Measurements from ENCODE around the gene CHST2. TPM values are rescaled to one million over a fixed set of nuclear protein-coding genes. Genes with fewer than 3 reads are reported as not detected.

Gene CHST2
- total and polyA plus RNA-seq, 2 donors (not counting 3 experiments of a cell fraction or from before 2014, with no cell fraction given), result 4.3 to 6.5 TPM

- Histone ChIP-seq H3K4me3 (replicated peaks in 1 of 3; ENCODE audit: insufficient read depth in 1 of 3, low read depth in 1 of 3, low read length in 3 of 3) (no peak overlapping the region), H3K4me2 (ENCODE audit: insufficient read depth, low read length) (no peak overlapping the region), H3K27me3 (ENCODE audit: control insufficient read depth in 2 of 2, insufficient read depth in 2 of 2, low read length in 2 of 2) (no peaks in the 10 kb centered on the region), H3K9me1 (replicated peaks; ENCODE audit: control insufficient read depth, extremely low read depth, insufficient read depth, low read length) (no peaks in the 10 kb centered on the region), H3K4me1 (ENCODE audit: control insufficient read depth, extremely low read depth, insufficient read depth, low read length) (peaks cover 3% of the 10 kb centered on the region), H3K9ac (replicated peaks; ENCODE audit: extremely low read depth, insufficient read depth, low read length) (no peak overlapping the region), H4K20me1 (replicated peaks; ENCODE audit: control insufficient read depth, extremely low read depth, insufficient read depth, low read length) (no peaks in the 10 kb centered on the region), H3K9me3 (replicated peaks; ENCODE audit: control insufficient read depth, insufficient read depth, low read length) (no peaks in the 10 kb centered on the region), H3K27ac (ENCODE audit: insufficient read depth, low read depth, low read length) (no peak overlapping the region), H3K36me3 (ENCODE audit: control insufficient read depth in 2 of 2, extremely low read depth in 1 of 2, insufficient read depth in 2 of 2, low read length in 2 of 2) (no peaks in the 10 kb centered on the region), H2AFZ (ENCODE audit: low read depth, low read length) (no peak overlapping the region), H3K79me2 (ENCODE audit: control insufficient read depth, insufficient read depth, low read length) (no peaks in the 10 kb centered on the region)
- TF ChIP-seq JUN (IDR thresholded peaks at IDR 0.05; ENCODE audit: borderline replicate concordance, insufficient read depth, insufficient read length, low read depth) (no peak), EZH2 (IDR thresholded peaks at IDR 0.05; ENCODE audit: borderline replicate concordance, low read depth, low read length, severe bottlenecking) (no peak)
- intact Hi-C loops (cut with micrococcal nuclease), result no loop called here
- no peak for DNase-seq (ENCODE audit: low read depth, low spot score)
- FAIRE-seq, result no peak
- ChIA-PET POLR2A (no interaction called here), CTCF (no interaction called here)
- dilution Hi-C loops (cut with MboI; ENCODE audit: extremely low pct_ligation_motif_present, low sequenced_read_pairs), result no loop called here
- BruUV-seq (replicated peaks), result no TSS peak
These were observed 37.5 kb upstream of the CHST2 start for GRCh38 chr3:143081844-143082778.

GRCh38 chr3:143083781-143084180, 35.8 kb upstream of the CHST2 start:
- no peak for FAIRE-seq

More at GRCh38 chr3:143083781-143084180, 35.8 kb upstream of the CHST2 start:
- ChIA-PET POLR2A (no interaction called here), CTCF (interaction anchor here (2.0 kb wide), 1 partner anchor 590 kb away, joined by 20 read pairs; no protein-coding TSS in a partner anchor)
- H3K4me1 ChIP-seq (ENCODE audit: control insufficient read depth, extremely low read depth, insufficient read depth, low read length), result peaks cover 3% of the 10 kb centered on the region
- H3K9me3 ChIP-seq (replicated peaks; ENCODE audit: control insufficient read depth, insufficient read depth, low read length), result no peaks in the 10 kb centered on the region
- no peak for DNase-seq (ENCODE audit: low read depth, low spot score)
- H3K79me2 ChIP-seq (ENCODE audit: control insufficient read depth, insufficient read depth, low read length), result no peaks in the 10 kb centered on the region
- intact Hi-C loops (cut with micrococcal nuclease), result no loop called here
- no peak overlapping the region for H3K4me2 ChIP-seq (ENCODE audit: insufficient read depth, low read length)
- no peaks in the 10 kb centered on the region for H3K36me3 ChIP-seq (ENCODE audit: control insufficient read depth in 2 of 2, extremely low read depth in 1 of 2, insufficient read depth in 2 of 2, low read length in 2 of 2)
- no peak overlapping the region for H2AFZ ChIP-seq (ENCODE audit: low read depth, low read length)
- no peak for TF ChIP-seq MAX (IDR thresholded peaks at IDR 0.05; ENCODE audit: insufficient read depth, insufficient read length)
- TF ChIP-seq CTCF (IDR thresholded peaks at IDR 0.05; ENCODE audit: extremely low read depth in 1 of 2, insufficient read depth in 1 of 2, low read depth in 1 of 2, low read length in 2 of 2), result no peak
- no peak for TF ChIP-seq MYC (IDR thresholded peaks at IDR 0.05; ENCODE audit: low read depth, low read length)
- no peak for TF ChIP-seq POLR2A (IDR thresholded peaks at IDR 0.05; ENCODE audit: low read depth, low read length)
- TF ChIP-seq POLR2AphosphoS5 (IDR thresholded peaks at IDR 0.05; ENCODE audit: insufficient read depth, low read depth, low read length), result no peak
- TF ChIP-seq GATA2 (IDR thresholded peaks at IDR 0.05; ENCODE audit: insufficient read depth, insufficient read length, low read depth, low read length), result no peak
- TF ChIP-seq EZH2 (IDR thresholded peaks at IDR 0.05; ENCODE audit: borderline replicate concordance, low read depth, low read length, severe bottlenecking), result no peak
- TF ChIP-seq FOS (IDR thresholded peaks at IDR 0.05; ENCODE audit: borderline replicate concordance, insufficient read depth, low read length), result no peak
- TF ChIP-seq JUN (IDR thresholded peaks at IDR 0.05; ENCODE audit: borderline replicate concordance, insufficient read depth, insufficient read length, low read depth), result no peak
- dilution Hi-C loops (cut with MboI; ENCODE audit: extremely low pct_ligation_motif_present, low sequenced_read_pairs), result no loop called here
- no peak overlapping the region for H3K27ac ChIP-seq (ENCODE audit: insufficient read depth, low read depth, low read length)
- no TSS peak for BruUV-seq (replicated peaks)
- H3K9me1 ChIP-seq (replicated peaks; ENCODE audit: control insufficient read depth, extremely low read depth, insufficient read depth, low read length), result no peaks in the 10 kb centered on the region
- H3K27me3 ChIP-seq (ENCODE audit: control insufficient read depth in 2 of 2, insufficient read depth in 2 of 2, low read length in 2 of 2), result no peaks in the 10 kb centered on the region
- H3K4me3 ChIP-seq (replicated peaks in 1 of 3; ENCODE audit: insufficient read depth in 1 of 3, low read depth in 1 of 3, low read length in 3 of 3), result no peak overlapping the region
- no peak overlapping the region for H3K9ac ChIP-seq (replicated peaks; ENCODE audit: extremely low read depth, insufficient read depth, low read length)
- H4K20me1 ChIP-seq (replicated peaks; ENCODE audit: control insufficient read depth, extremely low read depth, insufficient read depth, low read length), result no peaks in the 10 kb centered on the region

All from endothelial cell of umbilical vein (primary cell).